NOMO-1 (cell line): Measurements from ENCODE around the gene IL6ST.
"Not testable (repeated sequence)": the region's sequence is repeated elsewhere in the genome, so short reads cannot be mapped to it uniquely, and the experiment has no call there.

Source experiments
- DNase-seq, 2 experiments: peaks; one replicate each; lab custom pipeline; 2025; ENCODE audit not compliant: unreplicated experiment in 2 of 2; lab: John Stamatoyannopoulos, UW

IL6ST gene

GRCh38 chr5:55994495-55994997, at the start of gene IL6ST:
Gene IL6ST (minus strand): TSS chr5:55994963. CDS start chr5:55976278, 18,685 bp downstream.
- DNase-seq, result no peak

GRCh38 chr5:56039985-56040384, 45.2 kb upstream of the IL6ST start:
- DNase-seq, result peak; percentile 11 to 65

DNA sequence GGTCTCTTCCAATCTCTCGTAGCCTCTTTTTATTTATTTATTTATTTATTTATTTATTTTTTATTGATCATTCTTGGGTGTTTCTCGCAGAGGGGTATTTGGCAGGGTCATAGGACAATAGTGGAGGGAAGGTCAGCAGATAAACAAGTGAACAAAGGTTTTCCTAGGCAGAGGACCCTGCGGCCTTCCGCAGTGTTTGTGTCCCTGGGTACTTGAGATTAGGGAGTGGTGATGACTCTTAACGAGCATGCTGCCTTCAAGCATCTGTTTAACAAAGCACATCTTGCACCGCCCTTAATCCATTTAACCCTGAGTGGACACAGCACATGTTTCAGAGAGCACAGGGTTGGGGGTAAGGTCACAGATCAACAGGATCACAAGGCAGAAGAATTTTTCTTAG, 43.4 kb upstream of the IL6ST start:
- DNase-seq, result not testable (repeated sequence)

DNA sequence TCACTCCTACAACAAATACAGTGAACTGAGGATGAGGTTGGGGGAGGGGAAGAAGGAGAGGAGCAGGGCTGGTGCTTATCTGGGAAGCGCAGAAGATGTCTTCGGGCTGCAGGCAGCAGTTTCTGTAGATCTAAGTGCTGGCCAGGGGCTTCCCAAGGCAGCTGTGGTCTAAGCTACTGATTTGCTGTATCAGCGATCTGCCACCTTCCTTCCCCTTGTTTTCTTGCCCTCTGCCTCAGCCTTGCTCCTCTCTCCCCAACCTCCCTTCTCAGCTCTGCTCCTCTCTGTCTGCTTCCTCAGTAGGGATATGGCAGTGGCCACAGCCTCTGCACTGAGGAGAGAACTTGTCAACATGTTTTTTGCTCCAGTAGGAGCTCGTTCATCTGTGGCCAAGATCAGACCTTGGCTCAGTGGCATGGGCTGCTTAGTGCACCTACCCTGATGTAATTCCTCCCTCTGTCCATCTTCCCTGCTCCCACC, 42.8 kb upstream of the IL6ST start:
- no peak for DNase-seq

DNA sequence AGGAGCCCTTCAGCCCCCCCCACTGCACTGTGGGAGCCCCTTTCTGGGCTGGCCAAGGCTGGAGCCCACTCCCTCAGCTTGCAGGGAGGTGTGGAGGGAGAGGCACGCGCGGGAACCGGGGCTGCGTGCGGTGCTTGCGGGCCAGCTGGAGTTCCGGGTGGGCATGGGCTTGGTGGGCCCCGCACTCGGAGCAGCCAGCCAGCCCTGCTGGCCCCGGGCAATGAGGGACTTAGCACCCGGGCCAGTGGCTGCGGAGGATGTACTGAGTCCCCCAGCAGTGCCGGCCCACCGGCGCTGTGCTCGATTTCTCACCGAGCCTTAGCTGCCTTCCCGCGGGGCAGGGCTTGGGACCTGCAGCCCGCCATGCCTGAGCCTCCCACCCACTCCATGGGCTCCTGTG, 40.6 kb upstream of the IL6ST start:
- DNase-seq, result not testable (repeated sequence)

GRCh38 chr5:56029871-56030630, 35.3 kb upstream of the IL6ST start:
- DNase-seq, result not testable (repeated sequence)

DNA sequence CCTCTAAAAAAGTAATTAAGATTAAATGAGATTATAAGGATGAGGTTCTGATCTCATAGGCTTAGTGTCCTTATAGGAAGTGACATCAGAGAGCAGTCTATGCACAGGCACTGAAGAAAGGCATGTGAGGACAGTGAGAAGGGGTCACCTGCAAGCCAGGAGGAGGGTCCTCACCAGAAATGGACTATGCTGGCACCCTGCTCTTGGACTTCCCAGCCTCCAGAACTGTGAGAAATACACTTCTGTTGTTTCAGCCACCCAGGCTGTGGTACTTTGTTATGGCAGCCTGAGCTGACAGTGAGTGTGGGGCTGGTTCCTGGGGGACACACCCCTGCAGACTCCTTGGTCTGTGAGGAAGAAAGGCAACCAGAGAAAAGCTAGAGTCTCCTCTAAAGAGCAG, 34.7 kb upstream of the IL6ST start:
- no peak for DNase-seq

GRCh38 chr5:56028708-56029107, 33.9 kb upstream of the IL6ST start:
- no peak for DNase-seq

DNA sequence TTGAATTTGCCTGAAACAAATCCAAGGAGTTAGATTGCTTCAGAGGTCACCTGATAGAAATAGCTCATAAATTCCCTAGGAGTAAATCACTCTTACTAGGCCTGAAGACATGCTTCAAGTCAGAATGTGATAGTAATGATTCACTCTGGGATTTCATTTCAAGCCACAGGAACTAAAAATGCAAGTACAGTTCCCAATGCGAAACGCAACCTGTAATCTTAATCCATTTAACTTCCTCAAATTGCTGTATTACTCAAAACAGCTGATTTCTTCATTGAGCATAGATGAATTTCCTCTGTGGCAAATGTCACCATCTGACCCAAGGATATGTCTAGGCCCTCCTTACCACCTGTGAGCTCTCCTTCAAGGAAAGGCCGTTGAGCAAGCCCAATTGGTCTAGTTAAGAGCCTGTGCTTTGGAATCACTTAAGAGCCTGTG, 32.1 kb upstream of the IL6ST start:
- peak; percentile 77 to 97 for DNase-seq

DNA sequence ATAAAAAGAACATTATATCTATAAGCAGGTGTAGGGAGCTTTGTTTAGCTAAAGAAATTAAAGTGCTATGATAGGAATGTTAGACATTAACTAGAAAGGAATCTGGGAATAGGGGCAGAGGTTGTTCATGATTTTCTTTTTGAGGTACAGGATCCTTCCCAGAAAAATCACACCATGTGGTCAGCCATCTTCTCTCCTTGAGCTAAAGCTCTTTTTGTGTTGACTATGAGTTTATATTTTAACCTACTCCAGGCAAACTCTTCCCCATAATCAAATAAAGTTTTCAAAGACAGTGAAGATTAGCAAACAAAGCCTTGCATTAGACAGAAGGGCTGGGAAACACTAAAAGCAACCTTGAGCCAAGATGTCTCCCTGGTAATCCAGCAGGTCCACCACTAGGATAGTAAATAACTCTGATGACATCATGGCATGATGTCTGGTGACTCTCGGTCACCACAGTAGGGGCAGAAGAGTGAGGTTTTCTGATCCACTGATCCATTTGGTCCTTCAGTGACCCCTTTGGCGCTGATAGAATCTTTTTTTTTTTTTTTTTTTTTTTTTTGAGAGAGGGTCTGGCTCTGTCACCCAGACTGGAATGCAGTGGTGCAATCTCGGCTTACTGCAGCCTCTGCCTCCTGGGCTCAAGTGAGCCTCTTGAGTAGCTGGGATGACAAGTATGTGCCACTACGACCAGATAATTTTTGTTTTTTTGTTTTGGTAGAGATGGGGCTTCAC, 30.6 kb upstream of the IL6ST start:
- no peak for DNase-seq

DNA sequence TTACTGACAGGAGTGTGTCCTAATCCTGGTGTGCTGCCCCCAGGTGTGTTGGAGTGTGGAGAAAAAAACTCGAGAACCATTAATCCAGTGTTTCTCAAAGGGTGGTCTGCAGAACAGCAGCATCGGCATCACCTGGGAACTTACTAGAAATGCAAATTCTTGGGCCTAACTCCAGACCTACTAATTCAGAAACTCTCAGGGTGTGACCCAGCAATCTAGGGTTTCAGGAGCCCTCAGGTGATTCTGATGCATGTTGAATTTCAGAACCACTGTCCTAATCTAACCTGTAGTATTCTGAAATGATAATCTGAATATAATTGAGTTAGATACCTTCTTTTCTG, 30.0 kb upstream of the IL6ST start:
- DNase-seq, result no peak

DNA sequence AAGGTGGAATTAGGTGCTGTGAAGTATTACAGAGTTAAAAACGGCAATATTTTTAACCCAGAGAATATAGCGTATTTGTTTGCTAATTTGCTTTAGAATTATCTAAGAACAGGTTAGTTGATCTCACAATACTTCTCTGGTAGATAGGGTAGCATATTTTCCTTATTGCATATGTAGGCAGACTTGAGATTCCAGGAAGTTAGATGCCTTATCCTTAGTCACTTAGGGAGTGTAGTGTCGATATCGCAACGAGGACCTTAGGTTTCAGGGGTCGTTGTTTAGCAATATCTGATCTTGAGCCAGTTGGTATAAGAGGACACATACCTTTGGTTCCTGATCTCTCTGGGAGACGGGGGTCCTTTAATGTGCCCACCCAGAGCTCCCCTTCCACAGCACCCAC, 28.5 kb upstream of the IL6ST start:
- no peak for DNase-seq

- DNase-seq, result peak in 1 of 2 experiments; percentile 49
These were observed 24.8 kb upstream of the IL6ST start for GRCh38 chr5:56019306-56020272.

- no peak for DNase-seq
These were observed 24.1 kb upstream of the IL6ST start for GRCh38 chr5:56018832-56019231.

DNA sequence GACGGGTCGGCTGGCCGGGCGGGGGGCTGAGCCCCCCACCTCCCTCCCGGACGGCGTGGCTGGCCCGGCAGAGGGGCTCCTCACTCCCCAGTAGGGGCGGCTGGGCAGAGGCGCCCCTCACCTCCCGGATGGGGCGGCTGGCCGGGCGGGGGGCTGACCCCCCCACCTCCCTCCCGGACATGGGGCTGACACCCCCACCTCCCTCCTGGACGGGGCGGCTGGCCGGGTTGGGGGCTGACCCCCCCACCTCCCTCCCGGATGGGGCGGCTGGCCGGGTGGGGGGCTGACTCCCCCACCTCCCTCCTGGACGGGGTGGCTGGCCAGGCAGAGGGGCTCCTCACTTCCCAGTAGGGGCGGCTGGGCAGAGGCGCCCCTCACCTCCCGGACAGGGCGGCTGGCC, 19.9 kb upstream of the IL6ST start:
- DNase-seq, result not testable (repeated sequence)

- DNase-seq, result not testable (repeated sequence)
These were observed 19.2 kb upstream of the IL6ST start for GRCh38 chr5:56013939-56014338.

- no peak for DNase-seq
These were observed 17.7 kb upstream of the IL6ST start for GRCh38 chr5:56012281-56012963.

DNA sequence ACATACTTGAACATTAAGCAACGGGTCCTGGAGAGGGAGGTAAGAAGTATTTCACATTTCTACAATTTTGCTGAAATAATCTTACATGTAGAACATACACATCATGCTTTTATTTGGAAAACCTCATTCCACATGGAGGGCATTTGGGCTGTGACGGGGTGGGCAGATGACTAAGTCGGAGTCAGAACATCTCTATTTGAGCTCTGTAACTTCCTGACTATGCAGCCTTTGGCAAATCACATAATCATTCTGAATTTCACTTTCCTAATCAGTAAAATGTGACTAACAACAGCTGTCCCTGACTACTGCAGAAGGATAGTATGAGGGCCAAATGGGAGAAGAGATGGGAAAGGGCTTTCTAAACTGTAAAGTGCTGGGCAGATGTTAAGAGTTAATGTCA, 17.1 kb upstream of the IL6ST start:
- DNase-seq, result no peak

DNA sequence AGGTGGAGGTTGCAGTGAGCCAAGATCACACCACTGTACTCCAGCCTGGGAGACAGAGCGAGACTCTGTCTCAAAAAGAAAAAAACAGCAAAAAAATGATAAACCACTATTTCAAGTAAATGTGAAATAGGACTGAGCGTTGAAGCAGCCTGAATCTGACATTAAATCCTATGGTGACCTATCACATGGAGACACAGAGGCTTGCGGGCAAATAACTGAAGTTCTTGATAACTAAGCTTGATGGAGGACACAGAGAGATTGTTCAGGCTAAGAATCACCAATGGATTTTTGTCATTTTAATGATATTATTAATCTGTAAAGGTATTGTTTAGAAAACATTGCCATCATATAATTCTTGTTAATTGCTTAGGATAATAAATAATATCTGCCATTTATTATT, 15.7 kb upstream of the IL6ST start:
- no peak for DNase-seq

DNA sequence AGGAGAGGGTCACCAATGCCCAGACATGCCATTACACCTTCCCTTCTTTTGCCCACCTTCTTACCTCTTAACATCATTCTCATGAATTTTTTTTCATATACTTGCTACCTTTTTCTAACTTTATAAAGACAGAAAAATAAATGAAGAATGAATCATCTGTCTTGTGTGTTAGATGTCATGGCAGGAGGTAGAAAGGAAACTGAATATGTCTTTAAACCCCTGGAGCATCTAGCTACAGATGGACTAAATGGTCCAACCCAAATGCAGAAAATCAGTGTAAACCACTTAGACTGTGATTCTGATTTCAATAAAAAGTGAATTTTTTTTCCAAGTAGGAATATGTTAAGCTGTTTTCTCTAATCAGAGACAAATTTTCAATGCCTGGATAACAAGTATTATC, 11.8 kb upstream of the IL6ST start:
- no peak for DNase-seq
